K562 (cell line): ENCODE results near the gene CLDN14. TPM values are rescaled to one million over a fixed set of nuclear protein-coding genes. Genes with fewer than 3 reads are reported as not detected.

Experiments
- CREB1 ChIP-seq, 2 experiments: sonication (generic) in 1 of 2; formaldehyde crosslinking in 1 of 2; IDR thresholded peaks; 2 replicates each; pipeline versions ENCODE4 v1.6.1 to v1.8.0; 2012 to 2022; ENCODE audit warnings: inconsistent platforms in 1 of 2, mild to moderate bottlenecking in 1 of 2, missing genetic modification reagents in 1 of 2, moderate library complexity in 1 of 2
- EP300 ChIP-seq: IDR thresholded peaks from 2 replicates; pipeline ENCODE4 v1.6.1; 2012; ENCODE audit warnings: low read length, improper control_type of control experiment
- GABPA ChIP-seq: fragments of 200-800 bp; sonication (Bioruptor generic); conservative IDR thresholded peaks from 2 replicates; pipeline ENCODE4 v1.6.1; 2016; ENCODE audit warnings: low read depth, missing genetic modification characterization, missing compliant biosample characterization
- TAL1 ChIP-seq: fragments of 450-650 bp; IDR thresholded peaks from 2 replicates; pipeline ENCODE4 v1.6.1; 2016; ENCODE audit warnings: mild to moderate bottlenecking
- TEAD1 ChIP-seq, 2 experiments: fragments of 450-650 bp in 1 of 2; sonication (generic) in 1 of 2; formaldehyde crosslinking; IDR thresholded peaks; 2 replicates each; pipeline versions ENCODE4 v1.4.0 to v1.8.0; 2020 to 2022; ENCODE audit warnings: mild to moderate bottlenecking in 2 of 2, missing genetic modification reagents in 1 of 2
- ZBTB17 ChIP-seq: fragments of 450-650 bp; formaldehyde crosslinking; IDR thresholded peaks from 2 replicates; pipeline ENCODE4 v1.4.0; 2020; ENCODE audit warnings: mild to moderate bottlenecking
- ZNF24 ChIP-seq: fragments of 450-650 bp; IDR thresholded peaks from 2 replicates; pipeline ENCODE4 v1.6.1; 2016
- polyA plus RNA-seq, 8 experiments: library from polyadenylated mRNA; depleted of rRNA in 4 of 8; stranded (reverse) in 5 of 8; unstranded in 3 of 8; fragments of >200 nt; fragmentation: Nextera tagmentation in 2 of 8; fragmentation: Illumina TruSeq in 1 of 8; extraction: Ambion mirVana in 2 of 8; extraction: Trizol in 1 of 8; gene quantifications; 2 replicates each; pipeline versions ENCODE4 v1.2.1 to v1.2.3, GENCODE V29; 2011 to 2014; ENCODE audit warnings: inconsistent platforms in 1 of 8, missing spikeins in 1 of 8
- total RNA-seq, 7 experiments: library from RNA; depleted of rRNA in 6 of 7; stranded (reverse); fragments of >200 nt in 6 of 7; fragmentation: Illumina TruSeq in 2 of 7; extraction: Trizol in 2 of 7; gene quantifications; 2 replicates each; pipeline versions ENCODE4 v1.2.1 to v1.2.3, GENCODE V29; 2011 to 2021; ENCODE audit warnings: low replicate concordance in 1 of 7
- TF ChIP-seq, protein P1 (sequence below): IDR thresholded peaks from 2 replicates; pipeline ENCODE4 v1.6.1; 2016; ENCODE audit warnings: missing genetic modification characterization, missing compliant biosample characterization
- TF ChIP-seq, protein P2 (sequence below): fragments of 250-450 bp; sonication (Bioruptor Pico); IDR thresholded peaks from 2 replicates; pipeline ENCODE4 v1.5.0; 2021
- TF ChIP-seq, protein P3 (sequence below), 2 experiments: fragments of 450-650 bp; IDR thresholded peaks; 2 replicates each; pipeline ENCODE4 v1.6.1; 2016; ENCODE audit warnings: mild to moderate bottlenecking in 2 of 2, borderline replicate concordance in 1 of 2, low read depth in 1 of 2, moderate library complexity in 1 of 2

CLDN14 gene
- total and polyA plus RNA-seq, 9 of the 15 experiments (the other 6 are each of a cell fraction or from before 2014, with no cell fraction given), result not detected

DNA sequence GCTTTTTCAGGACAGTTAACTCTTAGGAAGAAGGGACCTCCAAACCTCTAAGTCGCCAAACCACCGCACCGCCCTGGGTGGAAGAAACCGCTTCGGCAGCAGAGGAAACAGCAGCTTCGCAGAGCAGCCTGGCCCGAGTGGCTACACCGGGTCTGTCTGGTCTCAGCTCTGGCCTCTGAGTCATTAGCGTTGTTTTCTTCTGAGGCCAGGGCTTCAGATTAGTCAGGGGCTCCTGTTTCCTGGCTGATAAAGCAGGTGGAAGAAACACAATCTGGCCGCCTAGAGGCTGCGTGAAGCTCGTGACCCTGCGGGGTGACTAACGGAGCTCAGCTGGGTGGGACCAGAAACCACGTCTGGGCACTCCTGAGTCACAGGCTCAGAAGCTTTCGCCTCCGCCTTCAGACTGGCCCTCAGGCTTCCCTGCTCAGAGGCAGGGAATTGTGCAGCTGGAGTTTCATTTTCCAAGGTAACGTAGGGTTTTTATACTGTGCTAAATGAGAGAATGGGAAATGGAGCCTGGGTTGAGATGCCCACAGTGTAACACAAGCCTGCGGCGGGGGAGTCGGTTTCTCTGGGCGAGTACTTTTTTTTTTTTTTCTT is 49.9 kb downstream of the CLDN14 start (continued):
- TF ChIP-seq TEAD1 (CRISPR knock-in tag; IDR thresholded peaks at IDR 0.05) (peak in 1 of 2 experiments; percentile 80; a peak in 1 of 4 replicates), TAL1 (peak; percentile 96), CREB1 (IDR thresholded peaks at IDR 0.05) (peak; percentile 63; the same call in 1 of the 2 replicates), CREB1 (CRISPR knock-in tag; IDR thresholded peaks at IDR 0.05) (no peak; the same call in 1 of the 2 replicates), EP300 (peak; percentile 97), ZBTB17 (CRISPR knock-in tag) (0 out of 2 replicates have a peak, but pooled peaks have one; percentile 45), ZNF24 (peak; percentile 74), GABPA (tag) (peak; percentile 22; the same call in 1 of the 2 replicates)
- TF ChIP-seq, protein P1, sequence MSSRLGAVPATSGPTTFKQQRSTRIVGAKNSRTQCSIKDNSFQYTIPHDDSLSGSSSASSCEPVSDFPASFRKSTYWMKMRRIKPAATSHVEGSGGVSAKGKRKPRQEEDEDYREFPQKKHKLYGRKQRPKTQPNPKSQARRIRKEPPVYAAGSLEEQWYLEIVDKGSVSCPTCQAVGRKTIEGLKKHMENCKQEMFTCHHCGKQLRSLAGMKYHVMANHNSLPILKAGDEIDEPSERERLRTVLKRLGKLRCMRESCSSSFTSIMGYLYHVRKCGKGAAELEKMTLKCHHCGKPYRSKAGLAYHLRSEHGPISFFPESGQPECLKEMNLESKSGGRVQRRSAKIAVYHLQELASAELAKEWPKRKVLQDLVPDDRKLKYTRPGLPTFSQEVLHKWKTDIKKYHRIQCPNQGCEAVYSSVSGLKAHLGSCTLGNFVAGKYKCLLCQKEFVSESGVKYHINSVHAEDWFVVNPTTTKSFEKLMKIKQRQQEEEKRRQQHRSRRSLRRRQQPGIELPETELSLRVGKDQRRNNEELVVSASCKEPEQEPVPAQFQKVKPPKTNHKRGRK (tag), result no peak
- TF ChIP-seq, protein P2, sequence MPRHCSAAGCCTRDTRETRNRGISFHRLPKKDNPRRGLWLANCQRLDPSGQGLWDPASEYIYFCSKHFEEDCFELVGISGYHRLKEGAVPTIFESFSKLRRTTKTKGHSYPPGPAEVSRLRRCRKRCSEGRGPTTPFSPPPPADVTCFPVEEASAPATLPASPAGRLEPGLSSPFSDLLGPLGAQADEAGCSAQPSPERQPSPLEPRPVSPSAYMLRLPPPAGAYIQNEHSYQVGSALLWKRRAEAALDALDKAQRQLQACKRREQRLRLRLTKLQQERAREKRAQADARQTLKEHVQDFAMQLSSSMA (CRISPR knock-in tag), result no peak
- TF ChIP-seq, protein P3, sequence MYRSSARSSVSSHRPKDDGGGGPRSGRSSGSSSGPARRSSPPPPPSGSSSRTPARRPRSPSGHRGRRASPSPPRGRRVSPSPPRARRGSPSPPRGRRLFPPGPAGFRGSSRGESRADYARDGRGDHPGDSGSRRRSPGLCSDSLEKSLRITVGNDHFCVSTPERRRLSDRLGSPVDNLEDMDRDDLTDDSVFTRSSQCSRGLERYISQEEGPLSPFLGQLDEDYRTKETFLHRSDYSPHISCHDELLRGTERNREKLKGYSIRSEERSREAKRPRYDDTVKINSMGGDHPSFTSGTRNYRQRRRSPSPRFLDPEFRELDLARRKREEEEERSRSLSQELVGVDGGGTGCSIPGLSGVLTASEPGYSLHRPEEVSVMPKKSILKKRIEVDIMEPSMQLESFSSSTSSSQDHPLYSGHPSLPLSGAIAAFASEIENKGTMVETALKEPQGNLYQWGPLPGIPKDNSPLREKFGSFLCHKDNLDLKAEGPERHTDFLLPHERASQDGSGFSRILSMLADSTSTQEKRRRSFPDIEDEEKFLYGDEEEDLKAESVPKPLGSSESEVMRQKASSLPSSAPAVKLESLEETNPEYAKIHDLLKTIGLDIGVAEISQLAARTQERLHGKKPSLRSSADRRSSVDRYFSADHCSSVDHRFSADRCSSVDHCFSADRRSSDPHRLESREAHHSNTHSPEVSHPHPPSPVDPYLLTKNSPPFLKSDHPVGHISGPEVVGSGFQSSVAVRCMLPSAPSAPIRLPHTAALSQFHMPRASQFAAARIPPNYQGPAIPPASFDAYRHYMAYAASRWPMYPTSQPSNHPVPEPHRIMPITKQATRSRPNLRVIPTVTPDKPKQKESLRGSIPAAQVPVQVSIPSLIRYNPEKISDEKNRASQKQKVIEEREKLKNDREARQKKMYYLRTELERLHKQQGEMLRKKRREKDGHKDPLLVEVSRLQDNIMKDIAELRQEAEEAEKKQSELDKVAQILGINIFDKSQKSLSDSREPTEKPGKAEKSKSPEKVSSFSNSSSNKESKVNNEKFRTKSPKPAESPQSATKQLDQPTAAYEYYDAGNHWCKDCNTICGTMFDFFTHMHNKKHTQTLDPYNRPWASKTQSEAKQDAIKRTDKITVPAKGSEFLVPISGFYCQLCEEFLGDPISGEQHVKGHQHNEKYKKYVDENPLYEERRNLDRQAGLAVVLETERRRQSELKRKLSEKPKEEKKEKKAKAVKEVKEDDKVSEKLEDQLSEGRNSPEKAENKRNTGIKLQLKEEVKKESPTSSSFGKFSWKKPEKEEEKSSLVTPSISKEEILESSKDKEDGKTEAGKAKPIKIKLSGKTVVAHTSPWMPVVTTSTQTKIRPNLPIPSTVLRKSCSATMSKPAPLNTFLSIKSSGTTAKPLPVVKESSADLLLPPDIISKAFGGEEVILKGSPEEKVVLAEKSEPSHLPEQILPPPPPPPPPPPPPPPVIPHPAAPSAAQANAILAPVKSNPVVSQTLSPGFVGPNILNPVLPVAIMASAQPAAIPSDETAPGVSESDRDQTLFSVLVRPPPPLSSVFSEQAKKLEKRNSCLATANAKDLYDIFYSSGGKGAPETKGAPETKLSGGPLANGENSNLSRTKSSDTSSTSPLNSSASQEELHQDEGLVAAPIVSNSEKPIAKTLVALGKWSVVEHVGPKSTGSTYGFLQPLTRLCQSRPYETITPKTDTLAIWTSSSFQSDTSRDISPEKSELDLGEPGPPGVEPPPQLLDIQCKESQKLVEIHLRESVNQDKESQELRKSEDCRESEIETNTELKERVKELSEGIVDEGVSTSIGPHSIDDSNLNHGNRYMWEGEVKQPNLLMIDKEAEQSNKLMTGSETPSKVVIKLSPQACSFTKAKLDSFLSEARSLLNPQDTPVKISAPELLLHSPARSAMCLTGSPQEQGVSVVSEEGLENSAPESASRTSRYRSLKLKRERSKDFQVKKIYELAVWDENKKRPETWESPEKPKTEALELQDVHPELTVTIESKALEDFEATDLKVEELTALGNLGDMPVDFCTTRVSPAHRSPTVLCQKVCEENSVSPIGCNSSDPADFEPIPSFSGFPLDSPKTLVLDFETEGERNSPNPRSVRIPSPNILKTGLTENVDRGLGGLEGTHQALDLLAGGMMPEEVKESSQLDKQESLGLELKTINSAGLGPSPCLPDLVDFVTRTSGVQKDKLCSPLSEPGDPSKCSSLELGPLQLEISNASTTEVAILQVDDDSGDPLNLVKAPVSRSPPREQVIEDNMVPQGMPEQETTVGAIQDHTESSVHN (IDR thresholded peaks at IDR 0.05; ENCODE audit: borderline replicate concordance in 1 of 2, low read depth in 1 of 2), result peak in 1 of 2 experiments; percentile 92; a peak in 2 of 4 replicates
